GM12874 (cell line): ENCODE data around the gene STAM.

Experiments
- CTCF ChIP-seq: IDR thresholded peaks from 2 replicates; pipeline ENCODE4 v1.5.1; 2011; ENCODE audit warnings: low read depth, mild to moderate bottlenecking, control low read depth, low read length, moderate library complexity; ENCODE audit not compliant: insufficient read depth

The STAM gene

GRCh38 chr10:17609523-17610079 lies 34.4 kb upstream of the STAM start:
- TF ChIP-seq CTCF: no peak

- no peak for TF ChIP-seq CTCF
These were observed 27.4 kb upstream of the STAM start for GRCh38 chr10:17616403-17617030.

- peak; percentile 19 for TF ChIP-seq CTCF
These were observed 26.7 kb upstream of the STAM start, which contains the start of gene HACD1 for GRCh38 chr10:17617031-17617911. Gene HACD1 (minus strand): TSS chr10:17617374. CDS start chr10:17617339, 35 bp downstream.

- TF ChIP-seq CTCF: no peak
These were observed 21.9 kb upstream of the STAM start for GRCh38 chr10:17622061-17622460.

- no peak for TF ChIP-seq CTCF
These were observed 19.0 kb upstream of the STAM start for GRCh38 chr10:17624996-17625395.

- no peak for TF ChIP-seq CTCF
These were observed 17.3 kb upstream of the STAM start for GRCh38 chr10:17626656-17627055.

GRCh38 chr10:17633353-17633752 lies 10.6 kb upstream of the STAM start:
- TF ChIP-seq CTCF: no peak
